Large intestine (tissue), 3 donors: ENCODE results near the gene PMM2. TPM values are rescaled to one million over a fixed set of nuclear protein-coding genes. Genes with fewer than 3 reads are reported as not detected.

Experiments used
- DNase-seq, 2 donors: peaks; one replicate each; pipeline versions ENCODE4 v3.0.0 to v3.0.0-alpha.2; 2013
- H3K27ac ChIP-seq: one replicate; pipeline ENCODE4 v1.5.1; 2013; ENCODE audit warnings: low read length
- H3K27me3 ChIP-seq: 2 replicates; pipeline ENCODE4 v1.6.1; 2013; ENCODE audit warnings: low read length; ENCODE audit not compliant: control insufficient read depth, insufficient read depth
- H3K36me3 ChIP-seq: 2 replicates; pipeline ENCODE4 v1.6.1; 2013; ENCODE audit warnings: low read length; ENCODE audit not compliant: control insufficient read depth, insufficient read depth
- H3K4me1 ChIP-seq: one replicate; pipeline ENCODE4 v1.6.1; 2013; ENCODE audit warnings: low read length; ENCODE audit not compliant: control insufficient read depth, insufficient read depth
- H3K4me3 ChIP-seq: one replicate; pipeline ENCODE4 v1.5.1; 2013; ENCODE audit warnings: low read length
- H3K9me3 ChIP-seq: one replicate; pipeline ENCODE4 v1.6.1; 2013; ENCODE audit warnings: mild to moderate bottlenecking, low read depth, low read length, moderate library complexity; ENCODE audit not compliant: control insufficient read depth
- WGBS: methylation state at CpG from one replicate; pipeline ENCODE4 v1.1.5; 2013; ENCODE audit warnings: low lambda C conversion rate; ENCODE audit not compliant: insufficient coverage; 5-methylcytosine and 5-hydroxymethylcytosine counted together
- polyA plus RNA-seq: library from polyadenylated mRNA; unstranded; fragments of 120-200 nt; gene quantifications from one replicate; pipeline ENCODE4 v1.2.1, GENCODE V29; 2013

The PMM2 gene
- polyA plus RNA-seq, 1 donor, result 40.3 TPM

- Histone ChIP-seq H3K27me3 (no peaks in the 10 kb centered on the region), H3K4me3 (no peak overlapping the region), H3K27ac (no peak overlapping the region), H3K36me3 (peaks cover 98% of the 10 kb centered on the region), H3K4me1 (no peaks in the 10 kb centered on the region), H3K9me3 (no peaks in the 10 kb centered on the region)
- no CpG with 5 or more reads among the region's 3 CpGs for WGBS
- no peak for DNase-seq
Observed at GRCh38 chr16:8898660-8899318, 101.2 kb downstream of the PMM2 start.

Other genes starting within 250 kb of the PMM2 start
- 0.49 TPM for gene TMEM114, start 207.3 kb upstream of the PMM2 start, polyA plus RNA-seq
- gene METTL22, start 176.1 kb upstream of the PMM2 start, polyA plus RNA-seq, result 17.2 TPM
- 55.7 TPM for gene ABAT, start 123.2 kb upstream of the PMM2 start, polyA plus RNA-seq
- gene TMEM186, start 200 bp upstream of the PMM2 start, polyA plus RNA-seq, result 19.4 TPM
- gene CARHSP1, start 71.2 kb downstream of the PMM2 start, polyA plus RNA-seq, result 81.0 TPM
- 1.8 TPM for gene LITAFD, start 84.5 kb downstream of the PMM2 start, polyA plus RNA-seq
- 110 TPM for gene USP7, start 166.1 kb downstream of the PMM2 start, polyA plus RNA-seq